IPS-NIHi7 (cell line): ENCODE measurements around the gene CD14.
"Not testable (repeated sequence)": the region's sequence is repeated elsewhere in the genome, so short reads cannot be mapped to it uniquely, and the experiment has no call there.

Experiments used
- DNase-seq: peaks from one replicate; pipeline ENCODE4 v3.0.0; 2012; ENCODE audit warnings: mixed read lengths; ENCODE audit errors: extremely low spot score

The CD14 gene

GRCh38 chr5:140633021-140633471 is at the start of gene CD14:
CD14 (minus strand) TSS chr5:140633175; CDS start chr5:140633071, 104 bp downstream.
- DNase-seq: no peak

- no peak for DNase-seq
Measured at GRCh38 chr5:140678993-140679392, 46.0 kb upstream of the CD14 start.

GRCh38 chr5:140677947-140678346 is 45.0 kb upstream of the CD14 start:
- DNase-seq: no peak

- DNase-seq: no peak
Measured at GRCh38 chr5:140674629-140675028, 41.7 kb upstream of the CD14 start.

- DNase-seq: no peak
Measured at GRCh38 chr5:140674211-140674610, 41.2 kb upstream of the CD14 start.

GRCh38 chr5:140673187-140673976 is 40.4 kb upstream of the CD14 start, which contains the start of gene DND1:
DND1 (minus strand) TSS chr5:140673576; CDS start chr5:140673542, 34 bp downstream.
- peak; percentile 54 for DNase-seq

GRCh38 chr5:140672455-140673186 is 39.6 kb upstream of the CD14 start:
- DNase-seq: no peak

GRCh38 chr5:140671472-140672125 is 38.6 kb upstream of the CD14 start:
- no peak for DNase-seq

GRCh38 chr5:140671035-140671434 is 38.1 kb upstream of the CD14 start:
- not testable (repeated sequence) for DNase-seq

GRCh38 chr5:140664359-140665119 is 31.6 kb upstream of the CD14 start, which contains the start of gene WDR55:
WDR55 (plus strand) TSS chr5:140664904; CDS start chr5:140664913, 9 bp downstream.
- DNase-seq: peak; percentile 97

- DNase-seq: no peak
Measured at GRCh38 chr5:140664030-140664358, 31.0 kb upstream of the CD14 start.

GRCh38 chr5:140660371-140660770 is 27.4 kb upstream of the CD14 start:
- DNase-seq: not testable (repeated sequence)

GRCh38 chr5:140658870-140659269 is 25.9 kb upstream of the CD14 start:
- DNase-seq: no peak

GRCh38 chr5:140647042-140647419 is 14.1 kb upstream of the CD14 start:
- no peak for DNase-seq

GRCh38 chr5:140642718-140643117 is 9.7 kb upstream of the CD14 start:
- no peak for DNase-seq

- no peak for DNase-seq
Measured at GRCh38 chr5:140641716-140642115, 8.7 kb upstream of the CD14 start.

- peak; percentile 100 for DNase-seq
Measured at GRCh38 chr5:140639148-140639981, 6.4 kb upstream of the CD14 start, which contains the start of gene TMCO6. TMCO6 (plus strand) TSS chr5:140639451; CDS start chr5:140639528, 77 bp downstream.

GRCh38 chr5:140638898-140639147 is 5.8 kb upstream of the CD14 start:
- DNase-seq: not testable (repeated sequence)

- DNase-seq: no peak
Measured at GRCh38 chr5:140637371-140638100, 4.6 kb upstream of the CD14 start.
